GM18508 (cell line): ENCODE results near the gene MRPS26.
A peak's percentile ranks its signal among the peaks of the same experiment; 100 is the strongest.
"Not testable (repeated sequence)": the region's sequence is repeated elsewhere in the genome, so short reads cannot be mapped to it uniquely, and the experiment has no call there.

Experiments
- ATAC-seq: cut with Tn5 transposase; IDR thresholded peaks from one replicate; pipeline ENCODE4 v1.9.1; 2021; ENCODE audit warnings: moderate number of reproducible peaks; ENCODE audit not compliant: insufficient read depth, unreplicated experiment

The MRPS26 gene

DNA sequence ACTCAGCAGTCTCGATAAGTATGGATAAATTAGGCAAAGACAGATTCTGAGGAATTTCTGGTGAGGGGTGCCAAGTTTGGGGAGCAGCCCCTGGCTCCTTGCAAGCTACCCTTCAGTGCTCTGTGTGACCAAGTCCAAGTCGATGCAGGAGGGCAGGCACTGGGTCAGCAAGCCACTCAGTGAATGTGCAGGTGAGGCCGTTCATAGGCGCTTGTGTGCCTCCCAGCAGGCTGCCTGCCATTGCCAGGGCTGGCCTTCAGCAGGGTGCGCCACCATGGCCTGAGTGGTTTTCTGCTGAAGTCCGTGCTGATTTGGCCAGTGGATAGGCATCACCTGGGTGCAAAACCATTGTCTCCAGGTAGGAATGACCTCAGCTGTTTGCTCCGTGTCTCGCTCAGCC lies 5.8 kb upstream of the MRPS26 start:
- ATAC-seq, result no peak

DNA sequence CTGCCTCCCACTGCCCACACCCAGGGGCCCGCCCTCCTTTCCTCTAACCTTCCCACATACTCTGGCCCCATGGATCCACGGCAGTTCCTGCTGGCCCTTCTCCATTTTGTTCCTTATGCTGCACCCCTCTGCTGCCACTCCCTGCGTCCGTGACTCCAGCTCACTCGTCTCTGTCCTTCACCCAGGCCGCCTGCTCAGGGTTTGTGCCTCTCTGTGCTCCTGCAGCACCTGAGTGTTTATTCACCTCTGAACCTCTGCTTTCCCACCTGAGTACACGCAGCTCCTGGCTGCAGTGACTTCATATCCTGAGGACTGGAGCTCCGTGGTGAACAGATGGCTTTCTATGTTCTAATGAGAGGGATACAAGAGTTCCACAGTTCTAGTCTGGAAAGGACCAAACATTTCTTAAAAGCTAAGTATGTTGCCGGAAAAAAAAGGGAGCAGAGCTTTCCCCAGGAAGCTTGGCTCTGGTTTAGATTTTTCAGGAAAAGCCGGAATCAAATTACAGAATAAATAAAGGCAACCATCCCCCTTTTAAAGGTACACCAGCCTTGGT lies 3.9 kb upstream of the MRPS26 start:
- ATAC-seq, result no peak

DNA sequence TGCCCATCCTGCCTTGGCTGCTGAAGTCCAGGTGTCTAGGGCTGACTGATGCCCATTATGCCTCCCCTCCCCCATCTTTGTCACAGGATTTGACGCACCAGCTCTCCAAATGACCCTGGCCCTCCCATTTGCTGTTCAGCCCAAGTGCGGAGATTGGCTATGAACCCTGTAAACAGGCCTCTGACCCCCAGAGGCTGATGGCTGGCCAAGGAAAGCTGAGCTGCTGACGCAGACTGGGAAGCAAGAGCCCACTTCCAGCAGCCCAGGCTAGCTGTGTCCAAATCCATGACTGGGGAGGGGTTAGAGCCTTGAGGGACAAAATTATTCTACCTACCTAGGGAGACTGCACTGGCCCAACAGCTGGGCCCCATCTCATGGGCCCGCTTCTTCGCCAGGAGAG lies 3.2 kb upstream of the MRPS26 start:
- no peak for ATAC-seq

DNA sequence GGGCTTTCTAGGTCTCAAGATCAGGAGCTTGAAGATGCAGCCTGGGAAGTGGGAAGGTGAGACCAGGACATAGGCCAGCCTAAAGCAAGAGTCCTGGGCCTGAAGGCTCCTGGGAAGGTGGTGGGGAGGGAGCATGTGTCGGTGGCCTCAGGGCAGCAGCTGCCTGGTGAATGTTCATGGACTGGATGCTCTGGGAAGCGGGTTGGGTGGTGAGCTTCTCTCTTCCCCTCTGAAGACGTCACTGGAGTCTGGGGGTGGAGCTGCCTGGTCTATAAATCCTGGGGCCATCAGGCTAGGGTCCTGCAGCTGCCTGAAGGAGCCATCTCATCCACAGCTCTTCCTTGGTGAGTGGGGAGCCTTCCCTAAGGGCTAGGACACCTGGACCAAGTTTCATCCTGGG lies 2.5 kb upstream of the MRPS26 start, which contains the start of gene GNRH2:
TSS of gene GNRH2 (plus strand) at position 301 of the 400 bp plus-strand sequence. CDS start 793 bp downstream, outside the sequence.
- no peak for ATAC-seq

DNA sequence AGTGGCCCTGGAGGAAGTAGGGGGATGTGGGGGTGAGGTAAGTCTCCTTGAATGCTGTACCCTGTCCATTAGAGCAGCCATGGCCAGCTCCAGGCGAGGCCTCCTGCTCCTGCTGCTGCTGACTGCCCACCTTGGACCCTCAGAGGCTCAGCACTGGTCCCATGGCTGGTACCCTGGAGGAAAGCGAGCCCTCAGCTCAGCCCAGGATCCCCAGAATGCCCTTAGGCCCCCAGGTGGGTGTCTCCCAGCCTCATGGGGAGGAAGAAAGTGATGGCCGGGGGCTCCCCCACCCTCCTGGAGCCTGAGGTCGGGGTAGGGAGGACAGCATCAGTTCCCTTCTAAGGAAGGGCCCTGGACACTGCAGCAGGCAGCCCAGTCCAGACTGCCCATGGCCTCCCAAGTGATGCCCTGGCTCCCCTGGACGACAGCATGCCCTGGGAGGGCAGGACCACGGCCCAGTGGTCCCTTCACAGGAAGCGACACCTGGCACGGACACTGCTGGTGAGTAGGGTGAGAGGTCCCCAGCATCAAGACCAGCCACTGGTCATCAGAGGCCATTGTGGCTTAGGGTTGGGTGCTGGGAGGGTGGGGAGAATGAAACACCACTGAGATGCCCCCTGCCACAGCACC lies 1.4 kb upstream of the MRPS26 start:
- ATAC-seq, result no peak

DNA sequence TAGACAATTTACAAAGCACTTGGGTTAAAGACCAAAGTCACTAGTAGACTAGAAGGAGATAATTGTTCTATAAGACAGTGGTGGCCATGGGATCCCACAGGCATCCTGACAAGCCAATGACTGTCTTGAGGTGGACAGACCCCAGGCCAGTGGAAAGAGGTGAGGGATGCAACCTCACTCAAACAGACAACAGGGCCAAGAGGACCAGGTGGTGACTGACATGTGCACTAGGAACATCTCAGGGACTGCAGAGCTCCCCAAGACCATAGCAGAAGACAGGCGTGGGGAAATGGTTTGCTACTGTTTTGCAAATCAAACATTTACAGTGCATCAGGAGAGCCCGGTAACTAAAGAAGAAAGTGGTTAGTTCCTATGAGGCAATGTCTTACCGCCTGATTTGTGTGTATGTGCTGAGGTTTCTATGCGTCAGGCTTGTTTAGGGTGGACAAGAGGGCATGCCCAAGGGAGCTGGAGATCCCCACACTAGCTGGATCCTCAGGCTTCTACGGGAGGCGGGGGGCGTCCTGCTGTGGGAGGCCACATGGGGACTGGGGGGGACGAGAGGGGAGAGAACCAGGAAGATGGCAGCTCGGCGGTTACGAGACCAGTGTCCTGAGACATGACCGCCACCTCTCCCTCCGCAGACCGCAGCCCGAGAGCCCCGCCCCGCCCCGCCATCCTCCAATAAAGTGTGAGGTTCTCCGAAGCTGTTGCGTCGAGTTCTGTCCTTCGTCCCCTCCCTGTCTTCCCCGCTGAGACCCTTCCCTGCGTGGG lies 623 bp upstream of the MRPS26 start:
- peak; percentile 26 for ATAC-seq

DNA sequence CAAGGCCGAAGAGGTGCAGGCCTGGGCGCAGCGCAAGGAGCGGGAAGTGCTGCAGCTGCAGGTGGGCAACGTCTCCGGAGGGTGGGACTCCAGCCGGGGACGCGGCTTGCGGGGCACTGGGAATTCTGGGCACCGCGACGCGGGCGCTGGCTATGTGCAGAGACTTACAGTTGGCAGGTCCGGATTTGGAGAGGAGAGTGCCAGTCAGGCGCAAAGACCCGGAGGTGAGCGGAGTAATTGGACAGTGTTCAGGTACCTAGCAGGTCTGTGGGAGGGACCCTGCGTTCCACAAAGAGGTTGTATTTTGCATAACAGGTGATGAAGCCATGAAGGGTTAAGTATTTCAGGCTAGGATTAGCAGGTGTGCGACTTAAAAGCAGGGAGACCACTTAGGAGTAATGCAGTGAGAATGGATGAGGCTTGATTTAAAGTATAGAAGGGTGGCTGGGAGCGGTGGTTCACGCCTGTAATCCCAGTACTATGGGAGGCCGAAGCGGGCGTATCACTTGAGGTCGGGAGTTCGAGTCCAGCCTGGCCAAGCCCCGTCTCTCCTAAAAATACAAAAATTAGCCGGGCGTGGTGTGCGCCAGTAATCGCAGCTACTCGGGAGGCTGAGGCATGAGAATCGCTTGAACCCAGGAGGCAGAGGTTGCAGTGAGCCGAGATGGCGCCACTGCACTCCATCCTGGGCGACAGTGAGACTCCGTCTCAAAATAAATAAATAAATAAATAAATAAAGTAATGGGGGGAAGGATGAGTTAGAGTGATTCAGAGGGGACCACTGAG lies 1.0 kb downstream of the MRPS26 start:
- ATAC-seq, result peak; percentile 7

DNA sequence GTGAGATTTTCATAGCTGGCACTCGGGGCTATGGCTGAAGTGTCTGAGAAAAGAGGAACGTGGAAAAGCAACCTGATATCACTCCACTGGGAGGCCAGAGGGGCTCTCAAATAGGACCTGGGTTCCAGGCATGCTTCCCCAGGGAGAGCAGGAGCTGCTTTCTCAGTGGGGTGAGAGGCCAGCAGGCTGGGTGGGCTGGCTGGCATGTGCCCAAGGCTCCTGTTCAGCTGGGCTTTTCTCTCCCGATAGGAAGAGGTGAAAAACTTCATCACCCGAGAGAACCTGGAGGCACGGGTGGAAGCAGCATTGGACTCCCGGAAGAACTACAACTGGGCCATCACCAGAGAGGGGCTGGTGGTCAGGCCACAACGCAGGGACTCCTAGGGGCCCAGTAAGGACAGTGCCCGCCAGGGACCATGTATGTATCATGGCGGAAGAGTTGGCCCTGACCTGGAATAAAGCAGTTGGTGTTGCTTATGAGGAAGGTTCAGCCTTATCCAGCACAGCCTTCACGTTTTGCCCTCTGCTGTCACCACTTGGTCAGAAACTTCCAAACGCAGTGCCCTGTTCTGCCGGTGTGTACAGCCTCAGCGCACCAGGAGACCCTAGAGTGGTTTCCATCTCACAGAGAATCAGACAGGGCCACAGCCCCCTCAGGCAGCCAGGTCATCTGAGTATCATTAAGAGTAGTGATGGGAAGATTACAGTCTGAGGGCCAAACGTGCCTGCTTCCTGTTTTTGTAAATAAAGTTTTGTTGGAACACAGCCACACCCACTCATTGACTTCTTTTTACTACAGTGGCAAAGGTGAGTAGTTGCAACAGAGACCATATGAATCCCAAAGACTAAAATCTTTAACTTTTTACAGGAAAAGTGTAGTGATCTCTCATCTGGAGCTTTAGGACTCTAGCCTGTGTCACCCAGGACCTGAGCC lies 1.9 kb downstream of the MRPS26 start:
- no peak for ATAC-seq

DNA sequence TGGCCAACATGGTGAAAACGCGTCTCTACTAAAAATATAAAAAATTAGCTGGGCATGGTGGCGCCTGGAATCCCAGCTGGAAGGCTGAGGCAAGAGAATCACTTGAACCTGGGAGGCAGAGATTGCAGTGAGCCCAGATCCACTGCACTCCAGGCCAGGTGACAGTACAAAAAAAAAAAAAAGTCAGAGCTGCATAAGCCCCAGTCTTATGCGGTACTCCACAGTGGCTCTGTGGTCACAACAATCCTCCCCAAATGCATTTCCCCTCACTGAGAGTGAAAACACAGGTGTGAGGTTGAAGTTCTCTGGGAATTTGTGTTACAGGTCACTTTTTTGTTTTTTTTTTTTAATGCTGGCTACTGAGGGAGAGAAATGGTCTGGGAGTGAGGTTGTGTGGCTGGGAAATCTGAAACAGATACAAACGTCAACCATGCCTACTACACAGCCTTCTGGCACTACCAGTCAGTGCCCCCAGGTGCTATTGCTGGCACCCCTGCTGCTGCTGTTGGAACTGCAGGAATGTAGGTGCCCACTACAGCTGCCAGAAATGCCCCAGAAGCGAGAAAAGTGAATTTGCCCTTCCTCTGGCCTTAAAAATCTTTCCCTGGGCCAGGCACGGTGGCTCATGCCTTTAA lies 5.7 kb downstream of the MRPS26 start:
- ATAC-seq, result no peak

DNA sequence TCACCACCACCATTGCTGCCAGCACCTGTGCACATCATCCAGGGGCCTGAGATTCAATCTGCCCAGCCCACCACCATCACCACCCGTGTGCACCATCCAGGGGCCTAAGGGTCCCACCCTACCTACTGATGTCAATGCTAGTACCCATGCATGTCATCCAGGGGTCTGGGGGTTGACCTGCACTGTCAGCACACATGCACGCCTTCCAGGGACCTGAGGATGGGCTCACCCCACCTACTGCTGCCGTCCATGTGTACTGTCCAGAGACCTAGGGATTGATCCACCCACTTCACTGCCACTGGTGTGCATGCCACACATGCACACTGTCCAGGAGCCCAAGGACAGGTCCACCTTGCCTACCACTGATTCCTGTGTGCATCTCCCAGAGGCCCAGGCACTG lies 13.6 kb downstream of the MRPS26 start:
- ATAC-seq, result no peak

DNA sequence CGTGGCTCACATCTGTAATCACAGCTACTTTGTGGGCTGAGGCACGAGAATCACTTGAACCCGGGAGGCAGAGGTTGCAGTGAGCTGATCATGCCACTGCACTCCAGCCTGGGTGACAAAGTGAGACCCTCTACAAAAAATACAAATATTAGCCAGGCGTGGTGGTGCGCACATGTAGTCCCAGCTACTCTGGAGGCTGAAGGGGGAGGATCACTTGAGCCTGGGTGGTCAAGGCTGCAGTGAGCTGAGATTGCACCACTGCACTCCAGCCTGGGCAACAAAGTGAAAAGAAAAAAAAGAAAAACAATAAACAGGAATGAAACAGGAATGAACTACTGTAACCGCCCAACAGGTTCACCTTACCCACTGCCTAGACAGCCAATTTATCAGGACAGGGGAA lies 18.3 kb downstream of the MRPS26 start:
- ATAC-seq, result not testable (repeated sequence)

DNA sequence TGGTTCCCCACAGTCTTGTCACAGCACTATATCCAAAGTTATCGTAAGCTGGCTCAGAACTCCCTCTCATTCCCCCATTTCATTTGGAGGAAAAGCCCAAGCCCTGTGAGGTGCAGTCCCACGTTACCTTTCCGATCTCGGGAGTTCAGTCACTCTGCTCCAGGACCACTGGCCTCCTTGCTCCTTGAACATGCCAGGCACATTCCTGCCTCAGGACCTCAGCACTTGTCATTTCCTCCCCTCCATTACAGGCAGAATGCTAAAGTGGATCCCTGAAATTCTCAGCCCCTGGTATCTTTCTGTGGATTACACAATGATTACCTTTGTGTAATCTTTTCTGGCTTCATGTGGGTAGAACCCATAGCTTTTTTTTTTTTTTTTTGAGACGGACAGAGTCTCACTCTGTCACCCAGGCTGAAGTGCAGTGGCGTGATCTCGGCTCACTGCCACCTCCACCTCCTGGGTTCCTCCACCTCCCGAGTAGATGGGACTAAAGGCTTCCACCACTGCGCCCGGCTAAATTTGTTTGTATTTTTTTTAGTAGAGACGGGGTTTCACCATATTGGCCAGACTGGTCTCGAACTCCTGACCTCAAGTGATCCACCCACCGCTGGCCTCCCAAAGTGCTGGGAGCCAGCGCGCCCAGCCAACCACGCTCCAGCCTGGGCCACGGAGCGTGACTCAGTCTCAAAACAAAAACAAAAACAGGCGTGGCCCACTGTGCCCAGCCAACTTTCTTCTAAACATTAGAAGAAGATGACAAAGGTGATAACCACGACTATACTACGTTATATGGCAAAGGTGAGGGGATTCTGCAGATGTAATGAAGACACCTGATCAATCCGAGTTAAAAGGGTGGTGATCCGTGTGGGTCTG lies 21.5 kb downstream of the MRPS26 start:
- ATAC-seq, result no peak

DNA sequence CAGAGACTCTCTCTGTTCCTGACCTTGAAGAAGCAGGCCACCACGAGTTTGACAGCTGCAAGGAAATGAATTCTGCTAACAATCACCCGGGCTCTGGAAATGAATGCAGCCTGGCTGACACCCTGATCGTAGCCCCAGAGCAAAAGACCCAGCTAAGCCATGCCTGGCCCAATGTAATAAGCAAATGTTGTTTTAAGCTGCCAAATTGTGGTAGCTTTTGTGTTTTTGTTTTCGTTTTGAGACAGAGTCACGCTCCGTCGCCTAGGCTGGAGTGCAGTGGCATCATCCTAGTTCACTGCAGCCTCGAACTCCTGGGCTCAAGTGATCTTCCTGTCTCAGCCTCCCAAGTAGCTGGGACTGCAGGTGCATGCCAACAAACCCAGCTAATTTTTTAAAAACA lies 22.2 kb downstream of the MRPS26 start:
- ATAC-seq, result no peak

DNA sequence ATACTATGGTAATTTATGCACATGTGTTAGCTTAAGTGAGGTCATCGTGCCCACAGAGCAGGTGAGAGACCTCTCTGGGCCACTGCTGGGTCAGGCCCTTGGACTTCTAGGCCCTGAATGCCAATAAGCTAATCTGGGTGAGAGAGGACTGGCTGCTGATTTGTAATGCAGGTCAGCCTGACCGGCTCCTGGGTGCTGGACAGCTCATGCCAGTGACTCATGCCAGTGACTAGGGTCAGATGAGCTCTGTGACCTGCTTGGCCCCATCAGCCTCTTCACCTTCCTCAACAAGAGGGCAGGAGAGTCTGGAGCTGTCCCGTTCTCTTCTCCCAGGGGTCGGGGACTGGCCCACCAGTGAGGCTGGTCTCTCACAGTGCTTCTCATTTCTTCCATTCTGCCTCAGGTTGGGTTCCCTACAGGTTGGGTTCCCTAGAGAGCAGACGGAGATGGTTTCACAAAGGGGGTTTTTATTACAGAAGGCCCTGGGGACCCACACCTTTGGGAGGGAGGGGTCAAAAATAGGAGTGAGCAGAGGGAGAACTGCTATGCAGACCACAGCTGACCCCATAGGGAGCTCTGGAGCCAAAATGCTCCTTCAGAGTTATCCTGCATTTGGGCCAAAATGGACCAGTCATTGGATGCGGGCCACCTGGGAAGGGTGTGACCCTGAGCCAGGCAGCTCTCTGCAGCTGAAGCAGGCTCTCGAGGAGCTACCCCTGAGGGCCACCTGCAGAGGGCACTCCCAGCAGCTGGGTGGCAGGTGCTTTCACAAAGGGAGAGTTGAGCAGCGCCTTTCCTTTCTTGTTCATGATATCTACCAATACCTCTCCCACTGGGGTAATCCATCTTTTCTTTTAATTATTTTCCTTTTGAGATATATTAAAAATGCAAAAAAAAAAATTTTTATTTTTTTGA lies 23.4 kb downstream of the MRPS26 start:
- no peak for ATAC-seq

DNA sequence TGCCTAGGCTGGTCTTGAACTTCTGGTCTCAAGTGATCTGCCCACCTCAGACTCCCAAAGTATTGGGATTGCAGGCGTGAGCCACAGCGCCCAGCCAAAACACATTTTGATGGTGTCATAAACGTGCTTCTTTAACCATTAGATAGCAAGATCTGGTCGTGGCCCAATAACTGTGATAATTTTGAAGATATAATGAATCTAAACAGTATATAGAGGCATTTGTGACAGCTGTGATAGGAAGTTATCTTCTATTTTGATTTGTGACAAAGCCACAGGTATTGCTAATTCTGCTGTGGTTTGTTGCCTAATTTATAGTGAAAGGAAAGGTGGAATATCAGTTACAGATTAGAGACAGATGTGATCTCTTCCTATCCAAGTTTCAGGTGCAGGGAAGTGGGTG lies 24.9 kb downstream of the MRPS26 start:
- ATAC-seq, result no peak

DNA sequence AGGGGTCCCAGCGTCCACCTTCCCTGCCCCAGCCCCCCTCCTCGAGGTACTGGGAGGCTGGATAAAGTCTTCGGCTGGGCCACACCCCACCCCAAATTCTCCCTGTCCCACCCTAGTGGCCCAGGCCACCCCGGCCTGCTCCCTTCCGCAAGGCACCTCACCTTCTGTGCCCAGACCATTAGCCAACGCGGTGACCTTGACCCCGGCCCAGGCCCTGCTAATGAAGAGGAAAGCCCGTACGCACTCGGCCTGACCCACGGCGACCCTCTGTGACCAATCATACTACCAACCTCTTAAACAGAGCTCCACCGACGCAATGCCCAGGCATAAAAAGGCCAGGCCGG lies 25.4 kb downstream of the MRPS26 start:
- no peak for ATAC-seq
